ENCODE data around the gene ELOB.

- TF ChIP-seq CTCF (IDR thresholded peaks at IDR 0.05; ENCODE audit: poor library complexity) (no peak), EZH2phosphoT487 (IDR thresholded peaks at IDR 0.05; ENCODE audit: low read depth, severe bottlenecking, unreplicated experiment) (no peak)
Measured at GRCh38 chr16:2822158-2822495, 45.0 kb upstream of the ELOB start.

Measured in hepatocyte (in vitro differentiated cells).